Neural progenitor cell (in vitro differentiated cells): ENCODE data around the gene RAB29.

ENCODE experiments used
- CTCF ChIP-seq: fragments of 200-600 bp; sonication (generic); IDR thresholded peaks from 2 replicates; pipeline ENCODE4 v1.5.1; 2017; ENCODE audit warnings: antibody characterized with exemption, mild to moderate bottlenecking
- EZH2 ChIP-seq: fragments of 200-600 bp; sonication (generic); IDR thresholded peaks from 2 replicates; pipeline ENCODE4 v1.6.1; 2017; ENCODE audit warnings: antibody characterized with exemption, mild to moderate bottlenecking, moderate library complexity
- EZH2phosphoT487 ChIP-seq: fragments of 200-600 bp; sonication (generic); IDR thresholded peaks from 2 replicates; pipeline ENCODE4 v1.6.1; 2017; ENCODE audit warnings: antibody characterized with exemption

- TF ChIP-seq CTCF (no peak), EZH2 (no peak), EZH2phosphoT487 (no peak)
Observed at GRCh38 chr1:205743977-205744376, 31.3 kb downstream of the RAB29 start.
